NCI-H2227 (cell line): ENCODE data around the gene ATXN7L1.
A peak's percentile ranks its signal among the peaks of the same experiment; 100 is the strongest.

Source experiments
- DNase-seq: peaks from one replicate; lab custom pipeline; 2025; ENCODE audit not compliant: unreplicated experiment; lab: John Stamatoyannopoulos, UW

The ATXN7L1 gene

GRCh38 chr7:105652359-105652993 is 223.9 kb downstream of the ATXN7L1 start:
- DNase-seq, result peak; percentile 86

GRCh38 chr7:105651798-105652197 is 224.6 kb downstream of the ATXN7L1 start:
- no peak for DNase-seq

- no peak for DNase-seq
Measured at GRCh38 chr7:105650382-105650970, 225.9 kb downstream of the ATXN7L1 start.

GRCh38 chr7:105649727-105650381 is 226.5 kb downstream of the ATXN7L1 start:
- no peak for DNase-seq

GRCh38 chr7:105648561-105649401 is 227.6 kb downstream of the ATXN7L1 start:
- DNase-seq, result peak; percentile 93

- no peak for DNase-seq
Measured at GRCh38 chr7:105647591-105647990, 228.8 kb downstream of the ATXN7L1 start.

GRCh38 chr7:105644937-105645336 is 231.5 kb downstream of the ATXN7L1 start:
- DNase-seq, result no peak

- DNase-seq, result no peak
Measured at GRCh38 chr7:105643851-105644250, 232.5 kb downstream of the ATXN7L1 start.

- DNase-seq, result peak; percentile 72
Measured at GRCh38 chr7:105643384-105643783, 233.0 kb downstream of the ATXN7L1 start.

GRCh38 chr7:105642264-105642663 is 234.1 kb downstream of the ATXN7L1 start:
- DNase-seq, result no peak

GRCh38 chr7:105640956-105641810 is 235.2 kb downstream of the ATXN7L1 start:
- DNase-seq, result no peak

- DNase-seq, result peak; percentile 61
Measured at GRCh38 chr7:105639667-105640493, 236.5 kb downstream of the ATXN7L1 start.

GRCh38 chr7:105638902-105639495 is 237.4 kb downstream of the ATXN7L1 start:
- peak; percentile 73 for DNase-seq

- DNase-seq, result no peak
Measured at GRCh38 chr7:105638334-105638733, 238.1 kb downstream of the ATXN7L1 start.

- no peak for DNase-seq
Measured at GRCh38 chr7:105637755-105638154, 238.6 kb downstream of the ATXN7L1 start.

- no peak for DNase-seq
Measured at GRCh38 chr7:105636982-105637381, 239.4 kb downstream of the ATXN7L1 start.

GRCh38 chr7:105635197-105635596 is 241.2 kb downstream of the ATXN7L1 start:
- peak; percentile 23 for DNase-seq

GRCh38 chr7:105625986-105626385 is 250.4 kb downstream of the ATXN7L1 start:
- DNase-seq, result no peak

- DNase-seq, result no peak
Measured at GRCh38 chr7:105623906-105624305, 252.5 kb downstream of the ATXN7L1 start.
